GM19395 (cell line): Measurements from ENCODE around the gene REEP6.
"Not testable (repeated sequence)": the region's sequence is repeated elsewhere in the genome, so short reads cannot be mapped to it uniquely, and the experiment has no call there.

Experiments used
- ATAC-seq: cut with Tn5 transposase; IDR thresholded peaks from one replicate; pipeline ENCODE4 v1.9.1; 2021; ENCODE audit warnings: mild to moderate bottlenecking, moderate library complexity; ENCODE audit not compliant: unreplicated experiment

The REEP6 gene

DNA sequence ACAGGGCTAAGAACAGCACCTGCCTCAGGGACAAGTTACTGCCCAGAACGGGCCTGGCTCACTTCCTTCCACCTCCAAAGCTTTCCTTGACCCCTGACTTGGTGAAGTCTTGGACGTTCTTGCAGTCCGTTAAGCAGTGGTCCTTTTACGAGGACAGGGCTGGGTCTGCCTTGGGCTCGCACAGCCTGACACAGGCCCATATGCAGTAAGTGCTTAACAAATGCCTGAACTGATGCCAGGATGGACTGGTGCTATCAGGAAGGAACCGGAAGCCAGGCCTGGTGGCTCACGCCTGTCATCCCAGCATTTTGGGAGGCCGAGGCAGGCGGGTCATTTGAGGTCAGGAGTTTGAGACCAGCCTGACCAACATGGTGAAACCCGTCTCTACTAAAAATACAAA, 31.1 kb downstream of the REEP6 start:
- ATAC-seq = no peak

DNA sequence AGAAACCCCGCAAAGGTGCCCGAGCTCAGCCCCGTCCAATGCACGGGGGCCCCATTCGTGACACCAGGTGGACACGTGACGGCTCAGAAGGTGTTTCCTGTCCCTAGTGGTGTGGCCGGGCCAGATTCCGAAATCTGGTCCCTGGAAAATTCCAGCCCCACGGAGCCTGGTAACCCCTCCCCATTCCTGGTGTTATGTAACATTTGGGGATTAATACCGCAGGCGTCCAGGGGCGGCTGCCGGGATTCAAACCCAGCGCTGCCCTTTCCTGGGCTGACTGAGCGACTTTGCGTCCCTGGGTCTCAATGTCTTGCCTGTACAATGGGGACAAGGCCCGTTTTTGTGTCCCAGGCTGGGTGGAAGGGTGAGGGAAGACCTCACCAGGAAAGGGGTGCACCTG, 31.9 kb downstream of the REEP6 start:
- ATAC-seq = no peak

- ATAC-seq = no peak
These were observed 32.7 kb downstream of the REEP6 start, which contains the start of gene PLK5 for GRCh38 chr19:1523412-1524286. Gene PLK5 (plus strand): TSS chr19:1524077. CDS start chr19:1526997, 2,920 bp downstream.

GRCh38 chr19:1524287-1524971, 33.4 kb downstream of the REEP6 start:
- no peak for ATAC-seq

DNA sequence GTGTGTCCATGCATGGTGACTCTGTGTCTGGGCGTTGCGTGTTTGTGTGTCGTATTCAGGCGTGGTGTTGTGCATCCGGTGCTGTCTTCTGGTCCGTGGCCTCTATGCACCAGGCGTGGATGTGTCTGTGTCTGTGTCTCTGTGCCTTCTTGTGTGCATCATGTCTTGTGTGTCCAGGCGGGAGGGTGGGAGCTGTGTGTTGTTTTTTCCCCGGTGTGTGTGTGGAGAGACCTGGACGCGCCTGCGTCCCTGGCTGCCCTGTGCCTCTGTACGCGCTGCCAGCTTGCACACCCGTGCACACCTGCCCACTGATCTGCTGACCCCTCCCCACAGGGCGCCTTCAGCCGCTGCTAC, 34.0 kb downstream of the REEP6 start:
- no peak for ATAC-seq

GRCh38 chr19:1525343-1525742, 34.4 kb downstream of the REEP6 start:
- no peak for ATAC-seq

- no peak for ATAC-seq
These were observed 35.2 kb downstream of the REEP6 start for GRCh38 chr19:1526066-1526778.

DNA sequence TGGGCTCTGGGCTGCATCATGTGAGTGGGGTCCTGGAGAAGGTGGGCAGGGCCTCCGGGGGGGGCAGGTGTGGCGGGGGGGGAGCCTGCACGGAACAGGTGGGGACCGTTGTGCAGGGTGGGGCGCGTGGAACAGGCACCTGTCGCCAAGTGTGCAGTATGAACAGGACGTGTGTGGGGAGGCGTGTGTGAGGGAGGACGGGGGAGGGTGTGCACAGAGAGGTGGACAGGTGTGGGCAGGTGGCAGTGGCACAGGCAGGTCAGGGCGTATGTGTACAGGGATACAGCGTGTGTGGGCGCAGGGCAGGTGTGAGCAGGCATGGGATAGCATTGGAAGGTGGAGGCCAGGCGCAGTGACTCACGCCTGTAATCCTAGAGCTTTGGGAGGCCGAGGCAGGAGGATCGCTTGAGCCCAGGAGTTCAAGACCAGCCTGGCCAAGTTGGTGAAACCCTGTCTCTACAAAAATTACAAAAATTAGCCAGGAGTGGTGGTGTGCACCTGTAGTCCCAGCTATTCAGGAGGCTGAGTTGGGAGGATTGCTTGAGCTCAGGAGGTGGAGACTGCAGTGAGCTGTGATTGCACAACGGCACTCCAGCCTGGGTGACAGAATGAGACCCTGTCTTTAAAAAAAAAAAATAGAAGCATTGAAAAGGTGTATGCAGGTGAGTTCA, 36.1 kb downstream of the REEP6 start:
- no peak for ATAC-seq

- no peak for ATAC-seq
These were observed 36.8 kb downstream of the REEP6 start for GRCh38 chr19:1527650-1528309.

- no peak for ATAC-seq
These were observed 37.8 kb downstream of the REEP6 start for GRCh38 chr19:1528596-1529429.

DNA sequence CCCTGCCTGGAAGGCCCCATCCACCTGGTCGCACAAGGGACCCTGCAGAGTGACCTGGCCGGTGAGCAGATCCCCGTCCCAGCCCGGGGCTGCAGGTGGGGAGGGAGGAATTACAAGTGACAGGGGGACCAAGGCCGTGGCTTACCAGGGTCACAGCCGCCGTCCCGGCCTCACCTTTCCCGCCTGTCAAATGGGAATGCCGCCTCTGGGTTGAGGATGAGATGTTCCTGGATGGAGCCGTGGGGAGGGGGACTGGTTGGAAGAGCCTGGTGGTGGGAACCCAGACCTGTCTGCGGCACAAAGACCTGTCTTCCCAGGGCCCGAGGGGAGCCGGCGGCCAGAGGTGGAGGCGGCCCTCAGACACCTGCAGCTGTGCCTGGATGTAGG, 38.4 kb downstream of the REEP6 start:
- ATAC-seq = no peak

GRCh38 chr19:1530856-1531255, 39.9 kb downstream of the REEP6 start:
- not testable (repeated sequence) for ATAC-seq

DNA sequence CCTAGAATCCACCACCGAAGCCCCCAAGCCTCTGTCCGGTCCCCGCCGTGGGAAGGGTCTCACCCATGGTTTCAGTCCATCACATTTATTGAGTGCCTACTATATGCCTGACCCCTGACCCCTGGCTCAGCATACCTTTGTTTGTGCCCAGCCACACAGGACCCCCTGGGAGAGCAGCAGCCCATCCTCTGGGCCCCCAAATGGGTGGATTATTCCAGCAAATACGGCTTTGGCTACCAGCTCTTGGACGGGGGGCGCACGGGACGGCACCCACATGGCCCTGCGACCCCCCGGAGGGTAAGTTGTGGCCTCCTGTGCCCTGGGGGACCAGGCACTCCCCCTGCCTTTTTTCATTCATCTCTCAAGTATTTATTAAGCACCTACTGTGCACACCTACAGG, 40.6 kb downstream of the REEP6 start:
- ATAC-seq = no peak

- ATAC-seq = no peak
These were observed 41.0 kb downstream of the REEP6 start for GRCh38 chr19:1532003-1532402.

- ATAC-seq = no peak
These were observed 42.6 kb downstream of the REEP6 start for GRCh38 chr19:1533510-1534150.

DNA sequence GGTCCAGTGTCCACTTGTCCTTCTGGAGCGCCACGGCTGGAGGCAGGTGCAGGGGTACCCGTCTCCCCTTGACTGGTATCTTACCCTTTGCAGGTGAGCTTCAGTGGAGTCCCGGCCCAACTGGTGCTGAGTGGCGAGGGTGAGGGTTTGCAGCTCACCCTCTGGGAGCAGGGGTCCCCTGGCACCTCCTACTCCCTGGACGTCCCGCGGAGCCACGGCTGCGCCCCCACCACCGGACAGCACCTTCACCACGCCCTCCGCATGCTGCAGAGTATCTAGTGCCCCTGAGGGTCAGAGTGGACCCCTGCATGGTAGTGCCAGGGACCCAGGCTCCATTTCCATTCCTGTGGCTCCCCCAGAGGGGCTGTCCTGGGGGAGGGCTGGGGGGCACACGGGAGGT, 44.0 kb downstream of the REEP6 start:
- no peak for ATAC-seq

- not testable (repeated sequence) for ATAC-seq
These were observed 44.7 kb downstream of the REEP6 start for GRCh38 chr19:1535699-1536098.

GRCh38 chr19:1538978-1539377, 48.0 kb downstream of the REEP6 start:
- ATAC-seq = no peak

DNA sequence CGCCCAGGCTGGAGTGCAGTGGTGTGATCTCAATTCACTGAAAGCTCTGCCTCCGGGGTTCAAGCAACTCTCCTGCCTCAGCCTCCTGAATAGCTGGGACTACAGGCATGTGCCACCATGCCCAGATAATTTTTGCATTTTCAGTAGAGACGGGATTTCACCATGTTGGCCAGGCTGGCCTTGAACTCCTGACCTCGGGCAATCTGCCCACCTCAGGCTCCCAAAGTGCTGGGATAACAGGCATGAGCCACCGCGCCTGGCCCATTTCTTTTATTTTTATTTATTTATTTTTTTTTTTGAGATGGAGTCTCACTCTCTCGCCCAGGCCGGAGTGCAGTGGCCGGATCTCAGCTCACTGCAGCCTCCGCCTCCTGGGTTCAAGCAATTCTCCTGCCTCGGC, 48.8 kb downstream of the REEP6 start:
- not testable (repeated sequence) for ATAC-seq
